ENCODE measurements around the gene CYSTM1.

- TF ChIP-seq CTCF (IDR thresholded peaks at IDR 0.05) (no peak), EZH2 (IDR thresholded peaks at IDR 0.05; ENCODE audit: borderline replicate concordance, insufficient read depth, low read depth, low read length, poor library complexity, severe bottlenecking) (no peak)
These were observed 92.6 kb downstream of the CYSTM1 start for GRCh38 chr5:140267559-140268018.

Measured in B cell (primary cell).